Hypothalamus (tissue), 51 donors: Measurements from ENCODE around the gene MUC20.
"Not testable (repeated sequence)": the region's sequence is repeated elsewhere in the genome, so short reads cannot be mapped to it uniquely, and the experiment has no call there.

Experiments
- DNase-seq, 51 donors: peaks; one replicate each; lab custom pipeline; 2025; lab: John Stamatoyannopoulos, UW

The MUC20 gene

DNA sequence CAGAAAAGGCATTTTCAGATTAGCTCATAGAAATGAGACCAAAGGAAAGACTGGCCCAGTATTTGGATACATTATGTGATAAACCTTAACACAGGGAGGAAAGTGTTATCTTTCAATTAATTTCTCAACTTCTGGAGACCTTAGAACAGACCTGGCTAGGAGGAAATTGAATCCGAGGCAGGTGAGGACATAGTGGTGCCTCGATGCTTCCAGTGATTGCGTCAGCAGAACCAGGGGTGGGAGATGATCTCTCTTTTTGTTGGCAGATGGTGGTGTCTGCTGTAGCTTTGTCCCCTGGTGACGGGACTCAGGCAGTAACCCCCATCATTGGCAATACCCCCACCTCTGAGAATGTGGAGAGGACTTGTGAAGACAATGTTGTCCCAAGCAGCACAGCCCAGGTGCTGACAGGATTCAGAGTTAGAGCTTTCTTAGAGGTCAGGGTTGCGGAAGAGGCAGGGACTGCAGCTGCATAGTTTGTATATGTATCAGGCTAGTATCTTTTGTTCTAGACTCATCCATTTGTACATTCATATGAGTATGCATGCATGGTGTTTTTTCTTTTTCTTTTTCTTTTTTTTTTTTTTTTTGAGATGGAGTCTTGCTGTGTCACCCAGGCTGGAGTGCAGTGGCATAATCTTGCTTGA lies 27.9 kb upstream of the MUC20 start:
- no peak for DNase-seq

DNA sequence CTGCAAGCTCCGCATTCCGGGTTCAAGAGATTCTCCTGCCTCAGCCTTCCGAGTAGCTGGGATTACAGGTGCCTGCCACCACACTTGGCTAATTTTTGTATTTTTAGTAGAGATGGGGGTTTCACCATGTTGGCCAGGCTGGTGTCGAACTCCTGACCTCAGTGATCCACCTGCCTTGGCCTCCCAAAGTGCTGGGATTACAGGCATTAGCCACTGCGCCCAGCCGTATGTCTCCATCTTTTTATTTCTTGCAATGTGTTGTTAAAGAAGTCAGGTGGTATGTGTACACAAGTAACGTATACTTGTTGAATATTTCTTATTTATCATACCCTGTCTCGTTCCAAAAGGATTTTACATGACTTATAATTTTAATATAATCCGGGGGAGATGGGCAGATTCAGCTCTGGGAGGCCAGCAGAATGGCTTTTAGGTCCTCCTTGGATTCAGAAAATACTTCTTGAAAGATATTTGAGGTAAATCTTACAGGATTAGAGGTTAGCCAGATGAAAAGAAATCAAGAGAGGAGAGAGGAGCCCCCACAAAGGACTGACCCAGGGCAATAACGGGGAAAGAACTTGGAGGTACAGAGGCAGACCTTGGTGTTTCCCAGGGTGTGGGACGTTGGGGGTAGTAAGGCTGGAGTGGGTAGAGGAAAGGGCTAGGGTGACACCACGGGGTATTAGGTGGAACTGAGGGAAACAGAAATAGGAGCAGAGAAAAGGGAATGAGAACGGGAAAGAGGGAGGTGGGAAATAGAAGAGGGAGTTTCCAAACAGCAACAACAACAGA lies 27.2 kb upstream of the MUC20 start:
- DNase-seq: no peak

DNA sequence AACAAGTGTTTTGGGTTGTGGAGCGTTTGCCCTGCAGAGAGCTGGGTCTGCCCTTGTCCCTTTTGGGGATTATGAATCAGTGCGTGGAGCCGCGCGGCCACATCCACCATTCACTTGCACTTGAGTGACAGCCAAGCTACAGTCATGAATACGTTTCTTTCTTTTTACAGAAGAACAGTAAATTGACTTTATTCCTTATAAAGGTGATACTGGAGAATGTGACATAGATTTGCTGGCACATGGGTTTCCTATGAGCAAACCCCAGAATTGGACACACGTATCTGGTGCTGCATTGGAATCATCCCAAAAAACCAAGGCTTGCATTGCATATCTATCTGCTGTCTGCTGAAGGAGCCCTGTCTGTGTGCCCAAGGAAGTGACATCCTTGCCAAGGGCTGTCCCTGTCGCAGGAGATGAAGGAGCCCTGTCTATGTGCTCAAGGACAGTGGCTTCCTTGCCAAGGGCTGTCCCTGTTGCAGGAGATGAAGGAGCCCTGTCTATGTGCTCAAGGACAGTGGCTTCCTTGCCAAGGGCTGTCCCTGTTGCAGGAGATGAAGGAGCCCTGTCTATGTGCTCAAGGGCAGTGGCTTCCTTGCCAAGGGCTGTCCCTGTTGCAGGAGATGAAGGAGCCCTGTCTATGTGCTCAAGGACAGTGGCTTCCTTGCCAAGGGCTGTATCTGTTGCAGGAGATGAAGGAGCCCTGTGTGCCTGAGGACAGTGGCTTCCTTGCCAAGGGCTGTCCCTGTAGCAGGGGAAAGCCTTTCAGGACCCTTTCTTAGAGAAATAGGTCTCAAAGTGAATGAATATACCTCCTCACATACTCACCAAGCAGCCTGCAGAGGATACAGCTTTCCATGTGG lies 26.3 kb upstream of the MUC20 start:
- not testable (repeated sequence) for DNase-seq

DNA sequence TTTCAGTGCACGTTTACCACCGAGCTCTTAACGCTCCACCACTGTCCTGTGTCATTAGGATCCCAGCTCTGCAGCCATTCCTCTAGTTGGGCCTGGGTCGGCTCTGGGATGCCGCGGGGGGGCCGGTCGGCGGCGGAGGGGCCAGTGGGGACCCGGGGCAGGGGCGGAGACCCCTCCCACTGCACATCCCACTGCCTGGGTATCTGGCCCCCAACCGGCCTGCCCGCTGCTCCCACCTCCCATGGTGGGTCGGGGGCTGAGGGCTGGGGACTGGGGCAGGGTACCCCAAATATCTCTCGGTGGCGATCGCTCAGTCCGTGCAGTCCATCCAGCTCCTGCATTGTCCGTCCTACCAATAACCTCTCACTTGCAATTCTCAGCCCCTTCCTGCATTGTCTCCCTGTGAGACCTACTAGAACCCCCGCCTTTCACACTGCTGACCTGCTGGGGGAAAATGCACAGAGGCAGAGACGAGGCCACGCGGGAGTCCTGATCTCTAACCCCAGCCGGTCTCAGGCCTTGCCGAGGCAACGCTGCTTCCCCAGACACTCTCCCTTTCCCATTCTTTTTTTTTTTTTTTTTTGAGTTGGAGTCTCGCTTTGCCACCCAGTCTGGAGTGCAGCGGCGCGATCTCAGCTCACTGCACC lies 24.0 kb upstream of the MUC20 start:
- DNase-seq: no peak

DNA sequence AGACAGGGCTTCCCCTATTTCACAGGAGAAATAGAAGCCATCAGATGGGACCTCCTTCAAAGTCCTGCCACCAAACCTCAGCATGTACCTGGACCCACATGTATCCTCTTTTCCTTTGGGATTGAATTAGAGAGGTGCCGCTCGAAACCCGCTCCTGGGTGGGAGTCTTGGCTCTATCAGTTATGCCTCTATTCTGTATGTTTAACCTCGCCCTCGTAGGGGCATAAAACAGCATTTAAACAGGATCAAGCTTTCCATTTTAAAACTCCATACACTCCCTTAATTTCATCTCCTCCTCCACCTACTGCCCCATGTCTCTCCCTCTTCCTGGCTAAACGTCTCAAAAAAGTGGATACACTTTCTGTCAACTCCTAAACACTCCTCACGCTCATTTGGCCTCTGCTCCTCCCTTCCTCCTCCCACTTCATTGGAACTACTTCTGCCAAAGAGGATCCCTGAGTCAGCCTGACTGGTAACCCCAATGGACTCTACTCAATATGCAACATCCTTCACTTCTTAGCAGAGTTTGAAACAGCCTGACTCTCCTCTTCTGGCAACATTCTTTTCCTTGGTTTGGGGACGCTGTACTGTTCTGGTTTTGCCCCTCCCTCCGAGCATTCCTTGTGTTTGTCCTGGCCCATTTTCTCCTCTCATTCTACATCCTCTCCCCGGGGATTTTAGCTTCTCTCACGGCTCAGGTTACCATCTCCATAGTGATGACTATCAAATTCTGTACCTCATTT lies 23.0 kb upstream of the MUC20 start:
- no peak for DNase-seq

DNA sequence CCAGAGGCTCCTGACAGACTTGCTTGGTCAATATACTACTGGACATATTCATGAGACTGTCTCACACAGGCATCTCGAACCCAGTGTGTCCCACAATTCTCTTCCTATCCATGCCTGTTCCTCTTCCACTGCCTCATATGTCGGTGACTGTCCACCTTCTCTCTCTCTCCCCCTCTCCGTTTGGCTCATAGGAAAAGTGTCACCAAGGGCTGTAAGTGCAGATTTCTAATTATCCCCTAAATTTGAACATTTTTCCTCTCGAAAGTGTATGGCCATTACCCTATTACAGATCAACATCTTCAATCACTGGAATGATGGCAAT lies 22.5 kb upstream of the MUC20 start:
- DNase-seq: no peak

DNA sequence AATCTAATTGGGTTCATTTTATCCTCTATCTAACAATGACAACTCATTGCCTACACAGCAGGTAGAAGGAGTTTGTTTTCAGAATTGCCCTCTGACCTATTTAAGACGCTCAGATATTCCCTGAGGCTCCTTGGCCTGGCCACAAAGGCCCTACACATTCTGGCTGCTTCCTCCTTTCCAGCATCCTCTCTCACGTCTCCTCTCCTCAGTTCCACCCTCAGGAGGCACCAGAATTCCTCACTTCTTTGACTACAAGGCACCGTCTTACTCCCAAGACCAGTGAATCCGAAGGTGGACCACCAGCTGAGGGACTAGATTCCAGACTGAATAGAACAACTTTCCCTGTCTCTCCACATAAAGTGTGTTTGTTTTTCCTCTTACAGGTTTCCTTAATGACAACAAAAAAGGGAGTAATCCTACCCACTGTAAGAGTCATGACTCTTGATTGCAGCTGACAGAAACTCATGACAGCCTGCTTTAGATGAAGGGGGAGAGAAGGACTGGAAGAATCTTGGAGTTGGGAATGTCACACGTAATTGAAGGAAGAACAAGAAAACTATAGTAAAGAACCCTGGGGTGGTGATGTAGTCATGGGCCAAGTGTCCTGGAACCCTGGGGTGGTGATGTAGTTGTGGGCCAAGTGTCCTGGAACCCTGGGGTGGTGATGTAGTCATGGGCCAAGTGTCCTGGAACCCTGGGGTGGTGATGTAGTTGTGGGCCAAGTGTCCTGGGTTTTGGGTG lies 22.0 kb upstream of the MUC20 start:
- DNase-seq: no peak

DNA sequence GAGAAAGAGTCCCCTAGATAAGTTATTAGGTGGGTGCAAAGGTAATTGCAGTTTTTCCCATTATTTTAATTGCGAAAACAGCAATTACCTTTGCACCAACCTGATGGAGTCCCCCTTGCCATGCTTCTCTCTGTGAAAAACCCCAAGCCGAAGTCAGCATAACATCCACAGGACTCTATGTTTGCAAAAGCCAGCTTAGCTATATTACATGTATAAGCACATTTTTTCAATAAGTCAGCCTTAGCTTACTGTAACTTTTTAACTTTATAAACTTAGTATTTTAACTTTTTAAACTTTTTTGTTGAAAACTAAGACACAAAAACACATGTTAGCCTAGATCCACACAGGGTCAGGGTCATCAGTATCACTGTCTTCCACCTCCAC lies 21.4 kb upstream of the MUC20 start:
- DNase-seq: no peak

DNA sequence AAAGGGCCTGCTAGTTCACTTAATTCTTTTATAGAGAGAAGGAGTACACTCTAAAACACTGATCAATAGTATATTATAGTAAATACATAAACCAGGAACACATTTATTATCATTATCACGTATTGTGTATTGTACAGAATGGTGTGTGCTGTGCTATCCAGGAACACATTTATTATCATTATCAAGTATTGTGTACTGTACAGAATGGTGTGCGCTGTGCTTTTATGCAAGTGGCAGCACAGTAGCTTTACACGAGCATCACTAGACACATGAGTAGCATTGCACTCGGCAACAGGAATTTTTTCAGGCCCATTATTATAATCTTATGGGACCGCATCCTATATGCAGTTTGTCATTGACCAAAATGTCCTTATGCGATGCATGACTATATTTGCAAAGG lies 20.9 kb upstream of the MUC20 start:
- no peak for DNase-seq

DNA sequence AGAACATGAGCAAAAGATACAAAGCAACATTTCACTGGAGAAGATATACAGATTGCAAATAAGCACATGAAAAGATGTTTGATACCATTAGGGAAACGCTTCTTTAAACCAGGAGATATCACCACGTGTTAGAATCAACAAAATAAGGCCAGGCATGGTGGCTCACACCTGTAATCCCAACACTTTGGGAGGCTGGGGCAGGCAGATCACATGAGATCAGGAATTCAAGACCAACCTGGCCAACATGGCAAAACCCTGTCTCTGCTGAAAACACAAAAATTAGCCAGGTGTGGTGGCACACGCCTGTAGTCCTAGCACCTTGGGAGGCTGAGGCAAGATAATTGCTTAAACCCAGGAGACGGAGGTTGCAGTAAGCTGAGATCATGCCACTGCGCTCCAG lies 20.5 kb upstream of the MUC20 start:
- DNase-seq: no peak

DNA sequence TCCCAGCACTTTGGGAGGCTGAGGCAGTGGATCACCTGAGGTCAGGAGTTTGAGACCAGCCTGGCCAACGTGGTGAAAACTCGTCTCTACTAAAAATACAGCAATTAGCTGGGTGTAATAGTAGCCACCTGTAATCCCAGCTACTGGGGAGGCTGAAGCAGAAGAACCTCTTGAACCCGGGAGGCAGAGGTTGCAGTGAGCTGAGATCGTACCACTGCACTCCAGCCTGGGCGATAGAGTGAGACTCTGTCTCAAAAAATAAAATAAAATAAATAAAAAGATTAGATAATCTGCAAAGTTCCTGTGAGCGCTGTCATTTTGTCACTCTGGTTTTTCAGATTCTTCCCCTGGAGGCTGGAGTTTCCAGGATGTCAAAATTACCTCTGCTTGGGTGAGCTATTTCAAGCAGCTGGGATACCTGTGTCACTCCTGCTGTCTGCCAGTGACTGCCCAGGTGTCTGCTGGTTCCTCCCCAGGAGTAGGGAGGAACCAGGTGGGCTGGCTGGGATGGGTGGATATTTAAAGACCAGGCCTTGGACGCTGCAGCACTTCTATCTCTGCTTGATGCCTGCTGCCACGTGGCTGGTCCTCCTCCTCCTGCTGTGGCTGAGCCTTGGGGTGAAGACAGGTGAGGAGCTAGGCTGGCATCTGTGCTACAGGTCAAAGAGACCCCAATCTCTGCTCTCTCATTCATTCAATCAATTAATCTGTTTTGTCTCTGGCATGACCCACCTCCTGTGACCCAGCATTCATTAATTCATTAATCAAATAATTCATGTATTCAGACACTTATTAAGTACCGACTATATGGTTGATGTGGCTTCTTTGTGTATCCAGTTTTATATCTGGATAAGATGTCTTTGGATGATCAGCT lies 19.5 kb upstream of the MUC20 start:
- no peak for DNase-seq

DNA sequence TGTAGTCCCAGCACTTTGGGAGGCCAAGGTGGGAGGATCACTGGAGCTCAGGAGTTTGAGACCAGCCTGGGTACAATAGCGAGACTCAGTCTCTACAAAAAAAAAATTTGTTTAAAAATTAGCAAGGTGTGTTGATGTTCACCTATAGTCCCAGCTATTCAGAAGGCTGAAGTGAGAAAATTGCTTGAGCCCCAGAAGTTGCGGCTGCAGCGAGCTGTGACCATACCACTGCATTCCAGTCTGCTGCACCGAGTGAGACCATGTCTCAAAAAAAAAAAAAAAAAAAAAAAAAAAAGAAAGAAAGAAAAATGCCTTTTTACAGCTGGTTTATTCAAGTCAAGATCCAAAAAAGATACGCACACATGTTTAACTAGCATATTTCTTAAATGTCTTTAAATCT lies 17.0 kb upstream of the MUC20 start:
- DNase-seq: no peak

DNA sequence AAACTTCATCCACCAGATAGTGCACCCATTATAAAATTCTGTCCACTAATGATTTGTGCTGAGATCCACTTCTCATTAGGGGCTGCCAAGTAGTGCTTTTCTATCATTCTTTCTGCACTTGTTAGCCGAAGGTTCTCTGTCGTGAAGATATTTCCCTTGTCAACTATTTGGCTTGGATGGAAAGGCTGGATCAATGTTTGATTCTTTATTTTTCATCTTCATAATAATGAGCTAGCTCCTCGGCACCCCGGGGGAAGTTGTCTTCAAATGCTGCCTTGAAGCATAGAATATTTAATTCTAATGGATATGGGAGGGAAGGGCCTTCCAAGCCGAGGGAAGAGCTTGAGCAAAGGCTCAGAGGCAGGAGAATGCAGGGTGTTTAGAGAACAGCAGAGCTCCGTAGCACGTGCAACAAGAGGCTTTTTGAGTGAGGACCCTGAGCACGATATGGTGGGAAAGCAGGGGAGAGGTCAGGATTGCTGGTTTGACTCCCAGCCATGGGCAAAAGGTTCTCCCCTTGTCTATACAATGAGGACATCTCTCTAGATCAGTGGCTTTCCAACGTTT lies 16.3 kb upstream of the MUC20 start:
- no peak for DNase-seq

DNA sequence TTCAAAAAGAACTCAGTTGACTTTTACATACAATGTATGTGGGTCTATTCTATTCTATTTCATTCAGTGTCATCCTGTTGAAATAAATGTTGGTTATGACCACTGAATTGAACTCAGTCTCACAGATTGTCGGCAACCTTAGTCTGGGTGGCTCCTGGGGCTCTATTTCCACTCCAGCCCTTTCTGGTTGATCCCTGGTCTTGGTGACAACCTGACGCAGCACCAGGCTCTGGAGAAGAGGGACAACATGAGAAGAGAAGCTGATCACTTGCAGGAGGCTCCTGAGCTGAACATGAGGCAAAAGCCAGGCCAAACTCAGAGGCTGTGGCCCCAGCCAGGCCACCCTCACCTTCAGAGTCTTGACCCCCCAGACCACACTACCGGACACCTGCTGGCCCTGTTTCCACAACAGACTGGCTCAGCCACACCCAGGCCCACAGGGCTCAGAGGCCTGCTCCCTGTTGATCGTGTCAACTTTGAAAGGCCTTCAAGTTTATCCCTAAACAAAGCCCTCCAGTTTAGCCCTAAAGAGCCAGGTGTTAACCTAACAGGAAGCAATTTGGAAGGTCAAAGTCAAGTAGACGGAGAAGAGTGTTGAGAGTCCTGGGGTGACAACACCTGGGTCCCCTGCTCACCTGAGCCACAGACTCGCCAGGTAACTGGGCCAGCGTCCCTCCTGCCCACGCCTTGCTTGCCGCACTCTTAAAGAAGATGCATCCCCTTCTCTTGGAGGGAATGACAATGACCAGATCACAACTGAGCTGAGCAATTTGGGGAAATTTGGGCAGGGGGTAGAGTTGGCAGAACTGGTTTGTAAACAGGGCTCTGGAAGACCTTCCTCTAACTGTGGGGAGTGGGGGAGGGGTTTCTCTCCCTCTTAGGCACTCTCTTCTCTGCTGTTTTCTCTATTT lies 15.4 kb upstream of the MUC20 start:
- no peak for DNase-seq

DNA sequence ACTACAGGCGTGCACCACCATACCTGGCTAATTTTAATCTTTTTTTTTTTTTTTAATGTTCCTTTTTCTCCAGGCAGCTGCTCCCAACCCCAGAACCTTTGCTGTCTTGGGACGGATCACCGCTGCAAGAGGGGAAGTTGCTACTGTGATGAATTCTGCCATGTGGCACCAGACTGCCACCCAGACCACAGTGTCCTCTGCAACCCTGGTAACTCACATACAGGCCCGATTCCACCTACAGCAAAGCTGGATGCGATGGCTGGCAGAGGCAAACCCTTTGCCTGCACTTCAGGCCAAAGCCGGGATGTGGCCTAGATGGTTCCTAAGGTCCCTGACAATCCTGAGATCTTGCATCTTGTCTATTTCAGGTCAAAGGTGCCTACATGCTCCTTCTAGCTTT lies 12.7 kb upstream of the MUC20 start:
- DNase-seq: no peak

DNA sequence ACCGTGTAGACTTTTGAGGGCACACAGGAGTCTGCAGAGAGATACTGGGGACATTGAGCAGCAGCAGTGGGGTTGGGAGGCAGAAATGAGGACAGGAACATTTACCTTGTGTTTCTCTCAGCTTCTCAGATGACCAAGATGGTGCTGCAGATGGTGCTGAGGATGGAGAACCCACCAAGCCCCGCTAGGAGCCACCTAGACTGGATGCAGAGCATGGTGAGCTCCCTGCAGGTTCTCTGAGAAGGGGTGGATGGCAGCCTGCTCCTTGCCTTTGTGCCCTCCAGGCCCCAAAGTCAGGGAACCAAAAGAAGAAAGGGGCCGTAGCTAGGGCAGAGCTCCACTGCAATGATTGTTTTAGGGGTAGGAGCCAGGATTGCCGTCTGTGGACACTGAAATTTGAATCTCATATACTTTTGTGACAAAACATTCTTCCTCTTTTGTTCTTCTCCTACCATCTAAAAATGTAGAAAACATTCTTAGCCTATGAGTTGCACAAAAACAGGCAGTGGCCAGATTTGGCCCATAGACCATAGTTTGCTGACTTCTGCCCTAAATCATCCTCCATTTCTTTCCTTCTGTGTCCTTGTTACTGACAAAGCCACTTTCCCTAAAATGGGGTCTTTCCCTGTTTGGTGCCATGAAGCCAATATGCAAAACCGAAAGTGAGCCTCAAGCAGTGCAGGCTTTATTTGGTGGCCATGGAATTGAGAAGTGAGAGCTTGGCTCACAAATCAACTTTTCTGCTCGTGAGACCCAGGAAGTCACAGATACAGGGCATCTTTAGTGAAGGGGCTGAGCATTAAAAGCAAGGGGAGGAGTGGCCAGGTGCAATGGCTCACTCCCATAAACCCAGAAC lies 11.9 kb upstream of the MUC20 start:
- no peak for DNase-seq
